T-helper 9 cell (primary cell): ENCODE data around the gene PLXNA2.

Experiments
- DNase-seq: peaks from one replicate; pipeline ENCODE4 v3.0.0-alpha.2; 2020

PLXNA2 gene

GRCh38 chr1:208219659-208220282, 24.4 kb downstream of the PLXNA2 start:
- DNase-seq = no peak

- DNase-seq = no peak
These were observed 25.0 kb downstream of the PLXNA2 start for GRCh38 chr1:208219098-208219658.

- DNase-seq = no peak
These were observed 25.7 kb downstream of the PLXNA2 start for GRCh38 chr1:208218237-208219097.

GRCh38 chr1:208217781-208218180, 26.4 kb downstream of the PLXNA2 start:
- DNase-seq = no peak

GRCh38 chr1:208216806-208217205, 27.4 kb downstream of the PLXNA2 start:
- DNase-seq = no peak

GRCh38 chr1:208216062-208216461, 28.1 kb downstream of the PLXNA2 start:
- no peak for DNase-seq

GRCh38 chr1:208215393-208215792, 28.8 kb downstream of the PLXNA2 start:
- DNase-seq = no peak

GRCh38 chr1:208213786-208214185, 30.4 kb downstream of the PLXNA2 start:
- no peak for DNase-seq

GRCh38 chr1:208212893-208213292, 31.3 kb downstream of the PLXNA2 start:
- DNase-seq = no peak

GRCh38 chr1:208211921-208212843, 32.0 kb downstream of the PLXNA2 start:
- DNase-seq = no peak

GRCh38 chr1:208209896-208210589, 34.1 kb downstream of the PLXNA2 start:
- no peak for DNase-seq

- DNase-seq = no peak
These were observed 34.9 kb downstream of the PLXNA2 start for GRCh38 chr1:208209286-208209685.

GRCh38 chr1:208208132-208208487, 36.1 kb downstream of the PLXNA2 start:
- no peak for DNase-seq

GRCh38 chr1:208207388-208208131, 36.6 kb downstream of the PLXNA2 start:
- DNase-seq = no peak

- DNase-seq = no peak
These were observed 38.0 kb downstream of the PLXNA2 start for GRCh38 chr1:208206092-208206698.

GRCh38 chr1:208205216-208206013, 38.8 kb downstream of the PLXNA2 start:
- DNase-seq = no peak

- no peak for DNase-seq
These were observed 39.4 kb downstream of the PLXNA2 start for GRCh38 chr1:208204779-208205178.

- DNase-seq = no peak
These were observed 40.2 kb downstream of the PLXNA2 start for GRCh38 chr1:208203848-208204609.

- DNase-seq = no peak
These were observed 40.9 kb downstream of the PLXNA2 start for GRCh38 chr1:208203127-208203847.
